ENCODE results near the gene CCZ1B. TPM values are rescaled to one million over a fixed set of nuclear protein-coding genes. Genes with fewer than 3 reads are reported as not detected.
"Not testable (repeated sequence)": the region's sequence is repeated elsewhere in the genome, so short reads cannot be mapped to it uniquely, and the experiment has no call there.

CCZ1B gene
- total RNA-seq, 1 donor from 2014 or later = 84.4 TPM

- intact Hi-C loops (cut with micrococcal nuclease) = not testable (repeated sequence)
Observed at GRCh38 chr7:6749335-6749734, 76.7 kb downstream of the CCZ1B start.

Other genes with a start within 250 kb of the CCZ1B start
- 26.6 and 28.1 TPM in 2 replicates for gene ZDHHC4, start 248.8 kb downstream of the CCZ1B start, total RNA-seq
- 40.0 and 41.8 TPM in 2 replicates for gene INTS15, start 236.3 kb downstream of the CCZ1B start, total RNA-seq
- gene ZNF853, start 210.7 kb downstream of the CCZ1B start, total RNA-seq = 0.07 and 0.27 TPM in 2 replicates
- 26.7 and 28.9 TPM in 2 replicates for gene ZNF316, start 189.0 kb downstream of the CCZ1B start, total RNA-seq
- gene ZNF12, start 119.3 kb downstream of the CCZ1B start, total RNA-seq = 21.9 and 24.3 TPM in 2 replicates
- gene RSPH10B2, start 72.2 kb downstream of the CCZ1B start, total RNA-seq = 0.42 and 0.66 TPM in 2 replicates